HG03469 (cell line): Measurements from ENCODE around the gene TNS4.

Source experiments
- ATAC-seq: cut with Tn5 transposase; IDR thresholded peaks from one replicate; pipeline ENCODE4 v1.9.1; 2021; ENCODE audit warnings: mild to moderate bottlenecking, moderate library complexity, moderate number of reproducible peaks; ENCODE audit not compliant: unreplicated experiment

Gene TNS4

GRCh38 chr17:40536295-40537171 is 35.1 kb upstream of the TNS4 start:
- no peak for ATAC-seq

- ATAC-seq, result no peak
These were observed 34.5 kb upstream of the TNS4 start for GRCh38 chr17:40535924-40536294.

- ATAC-seq, result no peak
These were observed 34.0 kb upstream of the TNS4 start for GRCh38 chr17:40535438-40535837.

GRCh38 chr17:40534371-40535189 is 33.2 kb upstream of the TNS4 start:
- ATAC-seq, result no peak

- ATAC-seq, result no peak
These were observed 32.5 kb upstream of the TNS4 start for GRCh38 chr17:40533896-40534295.

- ATAC-seq, result no peak
These were observed 31.3 kb upstream of the TNS4 start for GRCh38 chr17:40532520-40533253.

- ATAC-seq, result no peak
These were observed 29.9 kb upstream of the TNS4 start for GRCh38 chr17:40531051-40531991.

GRCh38 chr17:40530531-40530994 is 29.1 kb upstream of the TNS4 start:
- ATAC-seq, result no peak

- ATAC-seq, result no peak
These were observed 28.6 kb upstream of the TNS4 start for GRCh38 chr17:40529991-40530390.

- ATAC-seq, result no peak
These were observed 27.4 kb upstream of the TNS4 start for GRCh38 chr17:40528692-40529417.

- ATAC-seq, result no peak
These were observed 25.2 kb upstream of the TNS4 start for GRCh38 chr17:40526668-40527067.

- ATAC-seq, result no peak
These were observed 23.9 kb upstream of the TNS4 start for GRCh38 chr17:40525294-40525693.

- ATAC-seq, result no peak
These were observed 23.0 kb upstream of the TNS4 start for GRCh38 chr17:40524243-40524965.

- no peak for ATAC-seq
These were observed 21.5 kb upstream of the TNS4 start for GRCh38 chr17:40522961-40523310.

GRCh38 chr17:40522250-40522960 is 21.0 kb upstream of the TNS4 start:
- ATAC-seq, result no peak

GRCh38 chr17:40520991-40521453 is 19.6 kb upstream of the TNS4 start:
- ATAC-seq, result no peak

- ATAC-seq, result no peak
These were observed 17.8 kb upstream of the TNS4 start for GRCh38 chr17:40519089-40519775.
